Activated effector memory CD4-positive, alpha-beta T cell treated with Interleukin-2 at 50 U/mL for 16 hours (primary cell): Measurements from ENCODE around the gene SP8.

Experiments
- DNase-seq: peaks from one replicate; pipeline ENCODE4 v3.0.0-alpha.2; 2020

Gene SP8

DNA sequence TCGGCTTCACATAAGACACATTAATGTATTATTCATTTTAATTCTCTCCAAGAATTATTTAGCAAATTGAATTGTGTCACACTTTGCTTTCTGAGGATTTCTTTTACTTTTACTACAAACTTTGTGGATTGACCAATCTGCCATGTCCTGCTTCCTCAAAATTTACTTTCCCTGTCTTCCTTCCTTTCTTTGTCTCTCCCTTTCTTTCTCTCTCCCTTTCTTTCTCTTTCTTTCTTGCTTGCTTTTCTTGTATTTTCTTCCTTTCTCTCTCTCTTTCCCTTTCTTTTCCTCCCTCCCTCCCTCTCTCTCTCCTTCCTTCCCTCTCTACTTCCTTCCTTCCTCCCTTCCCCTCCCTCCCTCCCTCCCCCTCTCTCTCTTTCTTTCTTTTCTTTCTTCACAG, 37.8 kb downstream of the SP8 start:
- no peak for DNase-seq

GRCh38 chr7:20747001-20747400, 39.7 kb downstream of the SP8 start:
- DNase-seq: no peak

DNA sequence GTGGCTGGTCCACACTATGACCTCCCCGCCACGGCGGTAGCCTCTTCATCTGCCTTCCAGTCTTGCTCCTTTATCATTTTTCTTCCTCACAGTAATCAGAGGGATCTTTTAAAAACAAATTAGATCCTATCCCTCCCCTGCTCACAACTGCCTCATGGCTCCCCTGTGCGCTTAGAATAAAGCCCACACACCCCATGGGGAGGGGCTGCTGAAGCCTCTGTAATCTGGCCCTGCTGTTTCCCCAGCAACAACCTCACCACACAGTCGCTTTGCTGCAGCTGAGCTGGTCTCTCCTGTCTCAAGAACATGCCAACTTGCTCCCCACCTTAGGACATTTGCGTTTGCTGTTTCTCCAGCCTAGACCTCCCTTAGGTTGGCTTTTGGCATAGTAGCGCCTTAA, 41.0 kb downstream of the SP8 start:
- no peak for DNase-seq

GRCh38 chr7:20744954-20745446, 41.7 kb downstream of the SP8 start:
- DNase-seq: no peak

- DNase-seq: no peak
These were observed 43.8 kb downstream of the SP8 start for GRCh38 chr7:20742913-20743312.

DNA sequence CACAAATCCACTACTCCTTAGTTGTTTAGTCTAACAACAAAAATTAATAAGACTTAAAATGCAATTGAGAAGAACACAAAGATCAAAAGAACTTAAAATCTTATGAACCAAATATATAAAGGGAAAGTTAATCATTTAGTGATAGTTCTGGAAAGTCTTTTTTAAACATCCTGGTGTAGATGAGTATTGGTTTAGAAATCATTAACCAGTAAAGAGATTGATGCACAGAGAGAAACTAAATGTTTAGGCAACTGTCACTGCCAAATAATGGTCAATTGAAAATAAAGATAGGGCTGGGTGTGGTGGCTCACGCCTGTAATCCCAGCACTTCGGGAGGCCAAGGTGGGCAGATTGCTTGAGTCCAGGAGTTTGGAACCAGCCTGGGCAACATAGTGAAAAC, 44.9 kb downstream of the SP8 start:
- DNase-seq: no peak

DNA sequence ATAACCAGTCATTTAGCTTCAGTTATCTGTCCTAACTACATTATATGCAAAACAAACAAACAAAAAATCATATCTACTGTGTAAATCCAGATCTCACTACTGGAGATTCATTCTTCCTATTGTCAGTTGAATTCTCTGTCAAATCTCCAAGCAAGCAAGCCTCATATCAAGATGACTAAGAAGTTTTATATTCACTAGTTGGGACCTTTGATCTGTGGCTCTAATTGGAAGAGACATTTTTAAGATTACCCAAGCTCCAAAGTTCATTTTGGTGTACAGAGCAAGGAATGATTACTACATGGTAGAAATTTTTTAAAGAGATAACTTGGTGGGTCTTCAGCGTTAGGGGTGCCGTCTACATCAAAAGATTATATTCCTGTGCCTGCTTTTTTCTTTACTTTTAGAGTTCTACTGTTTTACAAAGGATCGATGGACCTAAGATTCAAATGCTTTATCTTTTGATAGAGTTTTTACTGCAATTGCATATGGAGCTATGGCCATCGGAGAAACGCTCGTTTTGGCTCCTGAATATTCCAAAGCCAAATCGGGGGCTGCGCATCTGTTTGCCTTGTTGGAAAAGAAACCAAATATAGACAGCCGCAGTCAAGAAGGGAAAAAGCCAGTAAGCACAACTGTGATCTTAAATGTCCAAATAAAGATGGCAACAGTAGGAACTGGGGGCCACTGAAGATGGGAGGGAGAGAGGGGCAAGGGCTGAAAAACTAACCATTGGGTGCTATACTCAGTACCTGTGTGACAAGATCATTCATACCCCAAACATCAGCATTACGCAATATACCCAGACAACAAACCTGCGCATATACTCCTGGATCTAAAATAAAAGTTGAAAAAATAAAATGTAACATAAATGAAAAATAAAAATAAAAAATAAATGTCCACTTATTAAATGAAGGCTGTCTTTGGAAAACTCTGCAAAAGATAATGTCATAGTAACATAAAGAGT, 47.9 kb downstream of the SP8 start:
- DNase-seq: no peak

DNA sequence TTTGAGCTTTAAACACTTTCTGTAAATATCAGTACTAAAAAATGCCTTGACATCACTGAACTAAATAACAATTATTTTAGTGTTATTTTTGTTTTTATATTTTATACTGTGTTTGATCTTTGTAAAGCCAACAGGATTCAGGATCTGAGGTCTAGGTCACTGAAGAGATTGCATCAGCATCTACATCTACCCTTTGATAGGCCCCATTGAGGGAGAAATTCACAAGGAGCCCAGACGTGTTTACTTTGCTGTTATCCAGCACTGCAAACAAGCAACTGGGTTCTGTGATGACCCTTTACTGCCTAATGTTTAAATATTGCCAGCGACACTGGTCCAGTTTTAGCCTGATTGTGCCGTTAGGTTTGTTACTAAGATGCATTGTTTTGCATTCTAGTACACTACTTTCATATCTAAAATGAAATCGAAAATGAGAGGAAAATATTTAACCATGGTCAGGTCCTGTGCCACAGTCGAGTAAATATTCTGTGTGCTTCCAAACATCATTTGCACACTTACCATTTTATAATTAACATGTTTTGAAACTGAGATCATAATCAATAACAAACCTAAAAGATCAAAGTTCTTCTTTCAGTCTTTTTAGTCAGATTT, 48.7 kb downstream of the SP8 start:
- DNase-seq: no peak

DNA sequence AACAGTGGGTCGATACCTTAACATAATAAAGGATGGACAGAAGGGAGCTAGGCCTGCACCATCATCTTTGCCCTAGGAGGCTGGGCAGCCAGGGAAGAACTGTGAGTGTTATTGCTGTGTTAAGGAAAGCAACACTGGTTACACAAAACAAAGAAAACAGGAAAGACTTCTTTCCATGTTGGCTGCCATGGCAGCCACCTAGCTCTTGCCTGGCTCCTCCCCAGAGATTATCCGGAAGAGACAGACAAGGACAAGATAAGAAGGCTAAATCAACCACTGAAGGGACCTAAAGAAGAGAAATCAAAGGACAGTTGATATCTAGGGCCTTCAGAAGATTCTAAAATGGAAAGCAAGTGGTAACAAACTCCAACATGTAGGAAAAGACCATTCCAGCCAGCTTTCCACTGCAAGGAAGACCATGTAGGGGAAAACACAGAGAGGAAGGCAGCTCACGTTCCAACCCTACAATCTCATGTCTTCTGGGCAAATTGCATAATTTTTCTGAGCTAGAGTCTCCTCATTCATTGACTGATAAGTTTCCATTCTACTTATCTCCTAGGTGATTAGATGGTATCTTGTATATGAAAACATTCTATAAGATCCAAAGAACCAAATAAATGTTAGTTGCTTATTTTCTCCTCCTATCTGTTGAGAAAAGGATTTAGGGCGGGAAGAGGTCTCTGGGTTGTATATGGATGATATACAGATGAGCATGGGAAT, 51.2 kb downstream of the SP8 start:
- DNase-seq: no peak
